ENCODE data around the gene ARID5B.
A peak's percentile ranks its signal among the peaks of the same experiment; 100 is the strongest.
"Not testable (repeated sequence)": the region's sequence is repeated elsewhere in the genome, so short reads cannot be mapped to it uniquely, and the experiment has no call there.

The ARID5B gene

GRCh38 chr10:61900829-61901792 lies at the start of gene ARID5B:
ARID5B (plus strand) TSS chr10:61901699; CDS start chr10:61901710, 11 bp downstream.
- peak; percentile 27 for DNase-seq (ENCODE audit: low read depth)

GRCh38 chr10:61852261-61852660 lies 49.2 kb upstream of the ARID5B start:
- no peak for DNase-seq (ENCODE audit: low read depth)

GRCh38 chr10:61855771-61856170 lies 45.7 kb upstream of the ARID5B start:
- DNase-seq (ENCODE audit: low read depth), result no peak

- no peak for DNase-seq (ENCODE audit: low read depth)
Measured at GRCh38 chr10:61857746-61858145, 43.8 kb upstream of the ARID5B start.

GRCh38 chr10:61859786-61860185 lies 41.7 kb upstream of the ARID5B start:
- DNase-seq (ENCODE audit: low read depth), result no peak

- DNase-seq (ENCODE audit: low read depth), result no peak
Measured at GRCh38 chr10:61860964-61861758, 40.3 kb upstream of the ARID5B start.

- no peak for DNase-seq (ENCODE audit: low read depth)
Measured at GRCh38 chr10:61863981-61864380, 37.5 kb upstream of the ARID5B start.

GRCh38 chr10:61866700-61867368 lies 34.7 kb upstream of the ARID5B start:
- no peak for DNase-seq (ENCODE audit: low read depth)

GRCh38 chr10:61867374-61867773 lies 34.1 kb upstream of the ARID5B start:
- not testable (repeated sequence) for DNase-seq (ENCODE audit: low read depth)

- peak; percentile 43 for DNase-seq (ENCODE audit: low read depth)
Measured at GRCh38 chr10:61867817-61868216, 33.7 kb upstream of the ARID5B start.

- no peak for DNase-seq (ENCODE audit: low read depth)
Measured at GRCh38 chr10:61869041-61869675, 32.3 kb upstream of the ARID5B start.

GRCh38 chr10:61869774-61870525 lies 31.5 kb upstream of the ARID5B start:
- no peak for DNase-seq (ENCODE audit: low read depth)

GRCh38 chr10:61870526-61870895 lies 31.0 kb upstream of the ARID5B start:
- no peak for DNase-seq (ENCODE audit: low read depth)

- no peak for DNase-seq (ENCODE audit: low read depth)
Measured at GRCh38 chr10:61871487-61871886, 30.0 kb upstream of the ARID5B start.

GRCh38 chr10:61877887-61878739 lies 23.4 kb upstream of the ARID5B start:
- no peak for DNase-seq (ENCODE audit: low read depth)

GRCh38 chr10:61878740-61879068 lies 22.8 kb upstream of the ARID5B start:
- no peak for DNase-seq (ENCODE audit: low read depth)

GRCh38 chr10:61882621-61883370 lies 18.7 kb upstream of the ARID5B start:
- peak; percentile 54 for DNase-seq (ENCODE audit: low read depth)

GRCh38 chr10:61883371-61884025 lies 18.0 kb upstream of the ARID5B start:
- no peak for DNase-seq (ENCODE audit: low read depth)

- no peak for DNase-seq (ENCODE audit: low read depth)
Measured at GRCh38 chr10:61887772-61888171, 13.7 kb upstream of the ARID5B start.

Data from activated T-helper 9 cell treated with anti-CD3 and anti-CD28 coated beads, Interleukin-2, amount 50 U/mL, for 16 hours (primary cell).